C4-2B (cell line): Measurements from ENCODE around the gene ATG2A.

Experiments
- H3K27ac ChIP-seq: fragments of 450-650 bp; 2 replicates; pipeline ENCODE4 v1.5.1; 2017
- ZFX ChIP-seq: fragments of 450-650 bp; IDR thresholded peaks from 2 replicates; pipeline ENCODE4 v1.6.1; 2017
- TF ChIP-seq, protein P1 (sequence below): fragments of 450-650 bp; conservative IDR thresholded peaks from 2 replicates; pipeline ENCODE4 v1.5.1; 2017; ENCODE audit warnings: mild to moderate bottlenecking

ATG2A gene

DNA sequence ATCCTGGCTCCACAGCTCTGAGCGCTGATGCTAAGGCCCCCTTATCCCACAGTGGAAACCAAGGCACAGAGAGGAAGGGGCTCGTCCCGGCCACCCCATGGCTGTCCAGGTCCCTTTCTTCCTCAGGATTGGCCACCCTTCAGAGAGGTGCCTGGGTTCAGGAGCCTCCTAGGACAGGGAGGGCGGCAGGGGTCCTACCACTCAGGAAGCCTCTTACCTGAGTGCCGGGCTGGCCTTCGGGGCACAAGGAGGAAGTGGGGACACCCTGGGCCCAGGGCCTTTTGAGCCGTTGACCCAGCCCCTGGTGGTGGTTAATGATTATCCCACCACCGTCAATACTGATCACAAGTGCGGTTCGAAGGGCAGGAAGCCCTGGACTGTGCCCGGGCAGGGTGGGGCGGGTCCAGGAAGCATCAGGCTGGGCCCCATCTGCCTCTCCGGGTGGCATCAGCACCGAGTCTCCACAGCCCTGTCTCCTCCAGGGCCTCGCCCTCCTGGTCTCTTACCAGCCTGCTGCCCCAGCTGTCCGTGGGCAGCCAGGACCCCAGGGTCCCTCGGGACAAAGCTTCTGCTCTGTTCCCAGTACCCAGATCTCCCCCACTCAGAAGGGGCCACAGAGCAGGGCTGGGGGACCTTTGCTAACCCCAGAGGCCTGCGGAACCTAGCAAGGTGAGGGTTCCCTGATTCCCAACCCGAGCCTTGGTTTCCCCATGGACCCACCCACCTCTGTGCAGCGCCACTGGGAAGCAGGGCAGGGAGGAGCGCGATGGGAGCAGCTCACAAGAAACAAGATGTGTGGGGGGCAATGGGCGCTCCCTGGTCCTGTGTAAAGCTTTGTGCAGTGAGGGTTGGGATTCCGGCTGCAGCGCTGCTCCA is 23.6 kb downstream of the ATG2A start:
- H3K27ac ChIP-seq, result no peak overlapping the region
- TF ChIP-seq, protein P1, sequence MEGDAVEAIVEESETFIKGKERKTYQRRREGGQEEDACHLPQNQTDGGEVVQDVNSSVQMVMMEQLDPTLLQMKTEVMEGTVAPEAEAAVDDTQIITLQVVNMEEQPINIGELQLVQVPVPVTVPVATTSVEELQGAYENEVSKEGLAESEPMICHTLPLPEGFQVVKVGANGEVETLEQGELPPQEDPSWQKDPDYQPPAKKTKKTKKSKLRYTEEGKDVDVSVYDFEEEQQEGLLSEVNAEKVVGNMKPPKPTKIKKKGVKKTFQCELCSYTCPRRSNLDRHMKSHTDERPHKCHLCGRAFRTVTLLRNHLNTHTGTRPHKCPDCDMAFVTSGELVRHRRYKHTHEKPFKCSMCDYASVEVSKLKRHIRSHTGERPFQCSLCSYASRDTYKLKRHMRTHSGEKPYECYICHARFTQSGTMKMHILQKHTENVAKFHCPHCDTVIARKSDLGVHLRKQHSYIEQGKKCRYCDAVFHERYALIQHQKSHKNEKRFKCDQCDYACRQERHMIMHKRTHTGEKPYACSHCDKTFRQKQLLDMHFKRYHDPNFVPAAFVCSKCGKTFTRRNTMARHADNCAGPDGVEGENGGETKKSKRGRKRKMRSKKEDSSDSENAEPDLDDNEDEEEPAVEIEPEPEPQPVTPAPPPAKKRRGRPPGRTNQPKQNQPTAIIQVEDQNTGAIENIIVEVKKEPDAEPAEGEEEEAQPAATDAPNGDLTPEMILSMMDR, result no peak
- TF ChIP-seq ZFX, result no peak

DNA sequence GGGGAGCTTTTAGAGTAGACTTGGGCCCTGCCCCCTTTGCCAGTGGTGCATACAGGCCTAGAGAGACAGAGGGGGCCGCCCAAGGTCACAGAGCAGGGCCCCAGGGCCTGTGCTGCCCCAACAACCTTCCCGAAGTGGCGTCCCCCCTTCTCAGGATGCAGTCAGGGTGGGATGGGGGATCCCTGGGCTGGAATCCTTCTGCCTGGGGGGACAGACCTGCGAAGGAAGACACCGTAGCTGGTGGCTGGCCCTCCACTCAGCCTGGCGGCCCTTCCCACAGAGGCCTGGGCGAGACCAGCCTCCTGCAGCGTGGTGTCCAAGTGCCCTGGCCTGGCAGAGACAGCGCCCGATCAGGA is 24.2 kb downstream of the ATG2A start:
- H3K27ac ChIP-seq, result no peak overlapping the region
- no peak for TF ChIP-seq ZFX
- TF ChIP-seq, protein P1, result no peak

DNA sequence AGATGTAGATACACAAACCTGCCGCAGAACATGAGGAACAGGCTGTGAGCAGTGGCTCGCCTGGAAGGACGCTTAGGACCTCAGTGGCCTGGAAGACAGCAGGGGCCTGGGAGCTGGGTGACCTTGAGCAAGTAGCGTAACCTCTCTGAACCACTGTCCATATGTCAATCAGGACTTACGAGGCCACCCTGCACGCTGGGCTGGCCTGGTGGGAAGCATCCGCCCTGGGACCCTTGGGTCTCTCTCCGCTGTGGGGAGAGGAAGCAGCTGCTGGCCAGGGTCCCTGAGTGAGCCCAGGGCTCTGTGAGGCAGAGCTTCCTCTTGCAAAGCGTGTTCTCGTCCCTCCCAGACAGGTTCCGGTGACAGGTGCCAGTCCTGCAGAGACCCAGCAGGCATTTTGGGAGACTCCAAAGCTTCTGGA is 24.6 kb downstream of the ATG2A start:
- TF ChIP-seq ZFX, result no peak
- TF ChIP-seq, protein P1, result no peak
- no peak overlapping the region for H3K27ac ChIP-seq

DNA sequence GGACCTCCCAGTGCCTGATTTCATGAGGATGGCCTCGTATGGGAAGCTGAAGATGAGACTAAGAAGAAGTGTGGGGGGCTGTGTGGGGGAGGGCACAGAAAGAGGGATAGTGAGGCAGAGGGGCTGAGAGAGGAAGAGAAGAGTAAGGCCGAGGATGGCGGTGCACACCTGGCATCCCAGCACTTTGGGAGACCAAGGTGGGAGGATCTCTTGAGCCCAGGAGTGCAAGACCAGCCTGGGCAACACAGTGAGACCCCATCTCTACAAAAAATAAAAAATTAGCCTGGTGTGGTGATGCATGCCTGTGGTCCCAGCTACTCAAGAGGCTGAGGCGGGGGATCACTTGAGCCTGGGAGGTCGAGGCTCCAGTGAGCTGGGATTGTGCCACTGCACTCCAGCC is 25.1 kb downstream of the ATG2A start:
- no peak for TF ChIP-seq ZFX
- TF ChIP-seq, protein P1, result no peak
- no peak overlapping the region for H3K27ac ChIP-seq

DNA sequence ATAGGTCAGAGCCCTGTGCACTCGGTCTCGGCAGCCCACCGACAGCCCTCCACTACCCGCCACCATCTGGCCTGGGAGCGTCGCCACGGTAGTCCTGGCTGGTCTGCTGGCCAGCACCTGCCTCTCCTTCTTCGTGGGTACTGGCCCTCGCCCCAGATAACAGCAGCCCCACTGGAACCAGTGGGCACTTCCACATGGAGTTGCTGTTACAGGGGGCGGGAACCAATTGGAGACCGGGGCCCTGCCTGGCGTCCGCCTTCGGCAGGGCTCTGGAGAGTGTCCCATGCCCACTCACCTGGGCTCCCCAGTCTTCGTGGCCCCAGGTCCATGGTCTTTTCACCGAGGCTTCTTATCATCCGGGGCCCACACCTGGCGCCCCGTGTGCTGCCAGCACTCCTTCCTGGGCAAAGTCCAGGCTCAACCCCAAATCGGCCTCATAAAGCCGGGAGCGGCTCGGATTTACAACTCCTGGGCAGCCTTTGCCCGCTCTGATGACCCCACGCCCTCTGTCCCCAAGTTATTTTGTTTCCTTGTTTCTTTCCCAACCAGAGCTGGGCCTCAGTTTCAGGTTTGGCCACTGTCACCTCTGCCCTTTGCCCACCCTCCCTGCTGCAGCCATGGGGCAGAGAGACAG is 25.7 kb downstream of the ATG2A start:
- TF ChIP-seq, protein P1, result no peak
- TF ChIP-seq ZFX, result no peak
- no peak overlapping the region for H3K27ac ChIP-seq

DNA sequence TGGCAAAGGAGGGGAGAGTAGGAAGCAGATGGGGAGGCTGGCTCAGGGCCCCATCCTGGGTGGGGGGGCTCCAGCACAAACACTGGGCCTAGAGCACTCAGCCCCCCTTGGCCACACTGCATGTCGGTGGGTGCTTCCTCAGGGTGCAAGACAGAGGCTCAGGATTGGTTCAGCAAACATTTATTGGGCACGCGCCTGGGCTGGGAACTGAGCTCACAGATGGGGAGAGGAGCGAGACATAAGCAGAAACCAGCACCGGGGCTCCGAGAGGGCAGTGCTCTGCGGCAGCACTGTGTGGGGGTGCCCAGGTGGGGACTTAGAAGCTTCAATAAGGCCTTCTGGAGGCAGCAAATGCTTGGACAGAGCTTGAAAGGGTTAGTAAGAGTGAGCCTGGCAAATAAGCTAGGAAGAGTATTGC is 26.5 kb downstream of the ATG2A start:
- H3K27ac ChIP-seq, result no peak overlapping the region
- TF ChIP-seq ZFX, result no peak

DNA sequence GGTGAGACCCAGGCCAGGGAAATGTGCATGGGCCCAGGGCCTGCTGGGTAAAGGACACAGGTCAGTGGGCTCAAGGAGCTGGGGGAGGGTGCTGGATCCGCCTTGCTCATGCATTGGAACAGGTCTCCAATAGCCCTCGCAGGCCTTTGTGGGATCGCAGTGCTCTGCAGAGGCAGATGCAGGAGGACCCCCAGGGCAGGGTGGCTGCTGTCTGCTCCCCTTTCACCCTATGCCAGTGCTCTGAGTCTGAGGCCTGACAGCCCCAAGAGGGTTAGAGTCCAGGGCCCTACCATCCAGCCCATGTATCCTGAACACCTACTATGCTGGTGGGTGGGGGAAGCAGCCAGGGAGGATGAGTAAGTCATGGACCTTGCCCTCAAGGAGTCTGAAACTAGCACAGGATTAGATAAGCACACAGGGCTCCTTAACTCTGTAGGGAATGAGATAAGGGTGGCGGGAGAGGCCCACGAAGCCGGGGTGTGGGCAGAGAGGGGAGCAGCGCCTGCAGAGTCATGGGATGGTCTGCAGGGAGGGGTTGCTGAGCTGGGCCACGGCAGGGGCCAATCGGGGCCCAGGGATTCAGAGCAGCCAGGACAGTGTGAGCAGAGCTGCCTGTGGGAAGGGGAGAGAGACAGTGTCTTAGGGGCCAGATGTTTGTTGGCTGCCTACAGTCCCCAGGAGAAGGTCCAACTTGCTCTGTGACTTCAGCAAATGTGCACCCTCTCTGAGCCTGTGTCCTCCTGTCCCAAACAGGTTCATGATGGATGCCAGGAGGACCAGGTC is 28.1 kb downstream of the ATG2A start:
- no peak for TF ChIP-seq ZFX
- TF ChIP-seq, protein P1, result no peak
- H3K27ac ChIP-seq, result no peak overlapping the region
